HG02798 (cell line): ENCODE measurements around the gene GSTM2.
"Not testable (repeated sequence)": the region's sequence is repeated elsewhere in the genome, so short reads cannot be mapped to it uniquely, and the experiment has no call there.

Source experiments
- ATAC-seq: cut with Tn5 transposase; IDR thresholded peaks from one replicate; pipeline ENCODE4 v1.9.1; 2021; ENCODE audit warnings: mild to moderate bottlenecking; ENCODE audit not compliant: unreplicated experiment, poor library complexity

Gene GSTM2

DNA sequence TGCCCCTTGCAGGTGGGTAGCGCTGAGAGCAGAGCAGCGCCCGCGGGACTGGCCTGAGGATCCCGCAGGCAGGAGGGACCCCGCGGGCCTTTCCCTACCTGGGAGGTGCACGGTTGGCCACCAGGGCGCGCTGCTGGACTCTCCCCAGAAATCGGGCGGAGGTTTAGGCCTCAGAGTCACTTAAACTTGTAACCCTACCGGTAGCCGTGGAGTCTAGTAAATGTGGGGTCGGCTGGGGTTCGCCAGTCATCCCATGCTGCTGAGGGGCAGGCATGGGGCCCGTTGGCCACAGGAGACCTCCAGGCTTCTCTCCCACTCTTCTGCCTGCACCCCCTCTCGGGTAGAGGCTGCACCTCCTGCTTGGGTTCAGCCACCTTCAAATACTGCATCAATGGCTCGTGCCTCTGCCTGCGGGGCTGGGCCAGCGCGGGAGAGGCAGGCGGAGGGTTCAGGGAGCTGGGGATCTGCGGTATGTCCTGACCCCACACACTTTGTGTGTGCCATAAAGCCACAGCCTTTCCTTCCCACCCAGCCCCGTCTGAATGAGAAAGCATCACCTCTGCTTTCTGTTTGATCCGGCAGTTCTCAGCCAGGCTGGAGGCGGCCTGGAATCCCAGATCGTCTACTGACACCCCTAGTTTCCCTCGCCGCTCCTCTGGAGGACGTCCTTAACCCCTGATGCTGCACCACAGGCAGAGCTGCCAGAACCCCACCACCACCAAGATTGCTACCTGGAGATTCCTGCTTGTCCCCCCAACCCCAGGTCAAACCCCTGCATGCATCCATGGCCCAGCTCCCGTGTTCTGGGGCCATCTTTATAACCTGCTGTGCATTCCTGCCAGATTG, 24.2 kb upstream of the GSTM2 start:
- peak; percentile 80 for ATAC-seq

DNA sequence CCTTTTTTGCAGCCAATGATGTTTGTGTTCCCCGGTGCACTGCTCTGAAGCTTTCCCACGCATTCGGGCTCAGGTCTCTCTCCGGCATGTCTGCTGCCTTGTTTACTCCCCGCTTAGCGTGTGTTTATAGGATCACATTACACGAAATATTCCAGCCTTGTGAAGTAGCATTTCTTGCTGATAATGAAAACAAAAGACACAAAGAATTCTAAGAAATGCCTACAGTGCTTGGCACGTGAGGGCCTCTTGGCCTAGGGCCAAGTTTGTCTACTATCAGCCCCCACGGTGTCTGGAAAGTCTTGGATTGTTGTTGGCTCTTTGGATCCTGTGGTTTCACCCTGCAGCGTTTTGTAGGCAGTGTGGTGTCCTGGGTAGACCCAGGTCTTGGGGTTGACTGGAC, 23.2 kb upstream of the GSTM2 start:
- no peak for ATAC-seq

DNA sequence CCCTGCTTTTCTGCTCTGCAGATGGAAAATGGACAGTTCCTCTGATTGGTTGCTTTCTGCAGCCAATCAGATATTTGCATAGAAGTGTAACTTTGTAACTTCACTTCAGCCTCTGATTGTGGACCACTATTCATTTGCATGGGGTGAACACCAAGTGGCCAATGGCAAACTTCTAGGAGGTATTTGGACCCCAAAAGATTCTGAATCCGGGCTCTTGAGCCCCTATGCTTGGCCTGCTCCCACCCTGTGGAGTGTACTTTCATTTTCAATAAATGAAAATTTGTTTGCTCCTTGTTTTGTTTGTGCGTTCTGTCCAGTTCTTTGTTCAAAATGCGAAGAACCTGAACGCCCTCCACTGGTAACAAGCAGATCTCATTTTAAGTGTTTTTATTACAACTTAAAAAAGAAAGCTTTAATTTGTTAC, 18.4 kb upstream of the GSTM2 start:
- ATAC-seq, result no peak

DNA sequence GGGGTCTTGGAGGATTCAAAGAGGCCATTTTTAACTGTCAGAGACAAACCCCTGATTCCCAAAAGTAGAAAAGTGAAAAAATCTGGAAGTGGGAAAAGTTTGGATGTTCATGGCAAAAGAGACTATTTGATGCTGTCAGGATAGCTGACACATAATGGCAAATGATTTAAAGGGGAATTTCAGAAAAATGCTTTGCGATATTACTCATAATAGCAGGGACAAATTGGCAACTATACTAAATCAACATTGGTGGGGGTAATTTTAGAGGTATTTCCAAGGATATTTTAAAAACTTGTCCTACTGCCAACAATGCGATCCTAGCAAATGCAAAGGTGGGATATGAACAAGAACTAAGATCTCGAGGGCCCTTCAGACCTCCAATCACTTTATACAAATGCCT, 17.2 kb upstream of the GSTM2 start:
- ATAC-seq, result no peak

DNA sequence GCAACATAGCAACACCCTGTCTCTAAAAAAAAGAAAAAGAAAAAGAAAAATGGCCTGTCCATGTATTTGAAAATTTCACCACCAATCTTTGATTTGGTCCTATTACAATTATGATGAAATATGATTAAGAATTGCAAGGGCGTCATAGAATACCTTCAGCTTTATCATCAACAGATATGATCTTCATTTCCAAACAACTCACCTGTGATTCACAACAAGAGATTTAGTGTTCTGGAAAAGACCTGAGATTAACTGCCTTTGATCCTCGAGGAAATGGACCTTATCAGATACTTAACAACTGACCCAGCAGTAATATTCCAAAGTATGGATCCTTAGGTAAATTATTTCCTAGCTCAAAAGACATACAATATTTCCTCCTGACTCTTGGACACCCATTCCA, 15.5 kb upstream of the GSTM2 start:
- no peak for ATAC-seq

DNA sequence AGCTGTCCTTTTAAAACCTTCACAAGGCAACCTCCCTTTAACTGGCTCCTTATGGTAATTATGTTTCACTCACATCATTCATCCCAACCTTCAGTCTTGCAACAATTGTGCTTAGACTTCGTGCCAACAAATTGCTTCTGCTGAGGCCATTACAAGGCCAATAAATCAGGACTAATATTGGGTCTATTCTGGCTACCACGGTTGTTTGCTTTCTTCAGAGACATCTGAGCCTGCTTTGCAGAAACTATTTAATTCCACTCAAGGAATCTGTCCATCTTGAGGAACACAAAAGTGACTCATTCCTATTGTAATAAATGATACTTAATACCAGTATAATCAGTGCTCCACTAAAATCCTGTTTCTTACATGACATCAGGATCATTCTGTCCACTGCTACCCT, 14.6 kb upstream of the GSTM2 start:
- ATAC-seq, result no peak

DNA sequence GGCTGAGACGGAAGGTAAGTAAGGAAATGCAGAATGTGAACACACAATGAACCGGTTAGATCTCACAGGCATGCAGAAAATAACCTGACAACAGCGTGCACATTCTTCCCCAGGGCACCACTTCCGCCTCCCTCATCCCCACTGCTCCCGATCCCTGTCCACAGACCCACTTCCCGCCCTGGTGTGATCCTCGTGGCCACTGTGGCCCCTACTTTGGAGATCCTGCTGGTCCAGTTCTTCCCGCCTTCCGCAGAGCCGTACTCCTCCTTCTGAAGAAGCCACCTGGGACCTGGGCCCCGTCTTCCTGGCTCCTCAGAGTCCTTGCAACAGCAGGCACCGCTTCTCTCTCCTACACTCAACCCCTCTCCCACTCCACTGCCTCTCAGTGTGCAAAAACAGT, 13.3 kb upstream of the GSTM2 start:
- no peak for ATAC-seq

DNA sequence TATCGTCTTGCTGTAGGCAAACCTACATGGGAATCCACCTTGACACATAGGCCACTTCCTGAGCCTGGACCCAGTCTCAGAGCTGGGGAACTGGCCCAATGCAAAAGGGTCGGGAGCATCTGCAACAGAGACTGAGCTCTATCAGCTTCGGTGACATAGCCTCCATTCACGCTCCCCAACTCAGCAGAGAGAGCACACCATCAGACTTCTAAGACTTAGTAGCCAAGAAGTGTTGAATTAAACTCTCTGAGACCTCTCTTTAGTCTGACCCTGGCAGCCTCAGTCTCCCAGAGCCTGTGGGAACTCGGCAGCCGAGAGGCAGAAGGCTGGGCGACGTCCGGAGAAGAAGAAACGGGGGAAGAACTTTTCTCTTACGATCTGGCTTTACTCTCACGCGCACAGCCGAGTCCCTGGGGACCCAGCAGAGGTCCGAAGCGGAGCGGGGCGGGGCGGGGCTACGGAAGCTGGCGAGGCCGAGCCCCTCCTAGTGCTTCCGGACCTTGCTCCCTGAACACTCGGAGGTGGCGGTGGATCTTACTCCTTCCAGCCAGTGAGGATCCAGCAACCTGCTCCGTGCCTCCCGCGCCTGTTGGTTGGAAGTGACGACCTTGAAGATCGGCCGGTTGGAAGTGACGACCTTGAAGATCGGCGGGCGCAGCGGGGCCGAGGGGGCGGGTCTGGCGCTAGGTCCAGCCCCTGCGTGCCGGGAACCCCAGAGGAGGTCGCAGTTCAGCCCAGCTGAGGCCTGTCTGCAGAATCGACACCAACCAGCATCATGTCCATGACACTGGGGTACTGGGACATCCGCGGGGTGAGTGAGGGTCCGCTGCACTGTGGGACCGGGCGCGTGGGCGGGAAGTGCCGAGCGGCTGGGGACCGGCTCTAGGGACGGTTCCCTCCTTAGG, 12.0 kb upstream of the GSTM2 start, which contains the start of gene GSTM4:
Gene GSTM4, plus strand, starts transcription at position 485 of the 905 bp plus-strand sequence. Its CDS starts 291 bp downstream, at position 776.
- ATAC-seq, result peak; percentile 89

DNA sequence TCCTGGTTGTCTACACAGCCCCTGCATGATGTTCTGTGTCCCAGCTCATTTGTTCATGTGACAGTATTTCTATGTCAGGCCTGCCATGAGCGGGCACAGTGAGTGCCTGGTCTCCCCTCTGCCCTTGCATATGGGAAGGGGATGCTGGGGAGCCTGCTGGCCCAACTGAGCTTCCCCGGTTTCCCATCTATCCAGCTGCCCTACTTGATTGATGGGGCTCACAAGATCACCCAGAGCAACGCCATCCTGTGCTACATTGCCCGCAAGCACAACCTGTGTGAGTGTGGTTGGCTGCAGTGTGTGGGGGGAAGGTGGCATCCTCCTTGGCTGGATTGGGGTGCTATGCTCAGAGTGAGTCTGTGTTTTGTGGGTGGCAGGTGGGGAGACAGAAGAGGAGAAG, 10.5 kb upstream of the GSTM2 start:
- ATAC-seq, result no peak

DNA sequence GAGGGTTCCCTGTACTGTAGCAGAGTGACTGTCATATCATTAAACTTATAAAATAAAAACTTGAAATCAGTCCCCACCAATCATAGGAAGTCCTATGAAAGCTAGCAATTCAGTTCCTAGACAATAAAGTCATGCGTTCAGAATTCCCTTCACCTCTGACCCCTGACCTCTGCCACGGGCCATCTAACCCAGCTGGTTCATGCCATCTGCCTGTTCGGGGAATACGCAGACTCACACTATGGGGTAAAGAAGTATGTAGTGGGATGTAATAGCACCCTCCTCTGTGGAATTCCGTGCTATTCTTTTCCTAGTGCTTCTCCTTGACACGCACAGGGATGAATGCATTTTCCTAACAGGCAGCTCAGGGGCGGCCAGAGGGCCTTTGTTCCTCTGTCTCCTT, 9.9 kb upstream of the GSTM2 start:
- no peak for ATAC-seq

DNA sequence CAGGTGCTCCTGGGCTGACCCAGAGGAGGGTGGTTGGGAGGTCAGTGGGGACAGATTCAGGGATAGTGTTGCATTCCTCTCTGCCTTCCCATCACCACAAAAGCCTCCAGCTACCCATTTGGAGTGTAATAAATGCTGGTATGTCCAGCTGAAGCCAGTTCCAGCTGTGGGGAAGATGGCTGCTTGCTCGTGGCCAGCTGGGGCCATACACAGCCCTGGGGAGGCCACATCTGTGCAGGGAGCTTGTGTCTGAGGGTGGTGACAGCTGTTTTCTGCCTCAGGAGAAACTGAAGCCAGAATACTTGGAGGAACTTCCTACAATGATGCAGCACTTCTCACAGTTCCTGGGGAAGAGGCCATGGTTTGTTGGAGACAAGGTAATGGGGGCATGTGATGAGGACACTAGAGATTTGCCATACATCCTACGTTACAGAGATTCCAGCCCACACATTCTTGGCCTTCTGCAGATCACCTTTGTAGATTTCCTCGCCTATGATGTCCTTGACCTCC, 9.3 kb upstream of the GSTM2 start:
- ATAC-seq, result no peak

DNA sequence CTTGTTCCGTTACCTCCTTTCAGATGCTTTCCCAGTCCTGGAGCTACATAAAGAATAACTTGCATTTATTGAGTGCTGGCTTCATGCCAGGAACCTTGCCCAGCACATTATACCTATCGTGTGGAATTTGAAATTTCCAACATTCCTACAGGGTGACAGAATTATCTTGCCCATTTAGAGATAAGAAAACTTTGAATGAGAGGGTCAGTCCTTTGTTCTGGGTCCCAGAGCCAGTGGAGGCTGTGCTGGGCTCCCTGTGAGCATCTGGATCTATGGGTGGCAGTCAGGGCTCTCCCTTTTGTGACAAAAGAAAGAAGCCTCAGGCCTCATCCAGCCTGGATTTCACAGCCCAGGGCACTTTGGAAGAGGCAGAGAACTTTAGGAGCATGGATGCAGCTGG, 8.7 kb upstream of the GSTM2 start:
- ATAC-seq, result no peak

DNA sequence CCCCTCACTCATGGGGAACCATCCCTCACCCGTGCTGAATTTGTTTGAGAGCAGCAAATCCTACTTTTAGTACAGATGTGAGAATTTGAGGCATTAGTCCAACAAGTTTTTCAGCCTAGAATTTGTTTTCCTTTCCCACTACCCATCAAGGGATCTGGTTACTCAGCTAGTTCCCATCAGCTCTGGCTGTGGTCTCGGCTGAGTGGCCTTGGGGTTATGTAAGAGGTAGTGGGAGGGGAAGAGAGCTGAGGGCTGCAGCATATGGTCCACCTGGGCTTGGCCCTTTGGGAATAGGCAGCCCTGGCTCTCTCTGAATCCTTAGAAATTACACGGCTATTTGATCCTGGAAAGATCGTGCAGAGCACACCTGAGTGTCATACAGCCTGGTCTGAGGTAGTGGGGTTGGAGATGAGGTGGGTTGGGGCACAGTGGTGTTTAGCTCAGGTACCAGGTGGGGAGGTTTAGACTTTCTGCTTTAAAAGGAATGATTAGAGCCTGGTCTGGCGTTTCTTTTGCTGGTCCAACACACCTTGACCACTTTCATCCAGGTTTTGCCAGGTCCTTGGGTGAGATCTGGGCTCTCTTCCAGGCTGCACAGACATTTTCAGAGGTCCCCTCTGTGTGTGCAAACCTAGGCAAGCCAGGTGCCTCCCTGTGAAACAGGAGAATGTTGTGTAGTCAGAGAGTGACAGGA, 7.7 kb upstream of the GSTM2 start:
- ATAC-seq, result no peak

DNA sequence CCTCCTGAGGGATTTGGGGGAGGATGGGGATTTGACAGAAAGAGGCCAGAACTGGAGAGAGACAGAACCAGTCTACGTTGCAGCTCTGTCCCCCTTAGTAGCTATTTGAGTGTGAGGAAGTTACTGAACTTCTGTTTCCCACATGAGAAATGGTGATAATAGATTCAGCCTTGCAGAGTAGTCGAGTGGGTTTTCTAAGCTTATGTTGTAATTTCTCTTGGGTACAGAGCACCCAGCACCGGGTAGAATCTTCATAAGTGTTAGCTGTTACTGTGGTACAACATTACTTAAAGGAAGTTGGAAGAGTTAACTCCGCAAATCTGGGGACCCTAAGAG, 7.2 kb upstream of the GSTM2 start:
- ATAC-seq, result not testable (repeated sequence)

DNA sequence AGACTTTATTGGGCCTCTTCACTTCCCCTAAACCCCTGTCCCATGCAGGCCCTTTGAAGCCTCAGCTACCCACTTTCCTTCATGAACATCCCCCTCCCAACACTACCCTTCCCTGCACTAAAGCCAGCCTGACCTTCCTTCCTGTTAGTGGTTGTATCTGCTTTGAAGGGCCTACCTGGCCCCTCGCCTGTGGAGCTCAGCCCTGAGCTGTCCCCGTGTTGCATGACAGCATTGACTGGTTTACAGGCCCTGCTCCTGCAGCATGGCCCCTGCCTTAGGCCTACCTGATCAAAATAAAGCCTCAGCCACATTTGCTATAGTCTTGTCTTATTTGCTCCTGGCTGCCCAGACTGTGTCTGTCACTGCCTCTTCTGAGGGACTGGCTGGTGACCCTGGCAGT, 6.5 kb upstream of the GSTM2 start:
- no peak for ATAC-seq

DNA sequence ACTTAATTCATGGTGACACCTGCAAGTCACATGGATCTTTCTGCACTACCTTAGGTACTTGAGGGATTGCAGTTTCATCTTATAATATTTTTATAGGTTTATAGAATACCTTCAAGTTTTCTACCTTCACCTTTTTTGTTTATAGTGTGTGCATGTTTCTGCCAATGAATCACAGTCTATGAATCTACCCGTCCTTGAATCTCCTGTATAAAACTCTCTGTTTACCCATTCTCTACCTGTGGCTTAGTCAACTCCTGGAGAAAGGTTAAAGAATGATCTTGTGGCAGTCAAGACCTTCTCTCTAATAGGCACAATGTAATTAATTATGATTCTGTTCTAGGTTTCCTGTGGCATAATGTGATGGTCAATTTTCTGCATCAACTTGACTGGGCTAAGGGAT, 3.2 kb upstream of the GSTM2 start:
- no peak for ATAC-seq

DNA sequence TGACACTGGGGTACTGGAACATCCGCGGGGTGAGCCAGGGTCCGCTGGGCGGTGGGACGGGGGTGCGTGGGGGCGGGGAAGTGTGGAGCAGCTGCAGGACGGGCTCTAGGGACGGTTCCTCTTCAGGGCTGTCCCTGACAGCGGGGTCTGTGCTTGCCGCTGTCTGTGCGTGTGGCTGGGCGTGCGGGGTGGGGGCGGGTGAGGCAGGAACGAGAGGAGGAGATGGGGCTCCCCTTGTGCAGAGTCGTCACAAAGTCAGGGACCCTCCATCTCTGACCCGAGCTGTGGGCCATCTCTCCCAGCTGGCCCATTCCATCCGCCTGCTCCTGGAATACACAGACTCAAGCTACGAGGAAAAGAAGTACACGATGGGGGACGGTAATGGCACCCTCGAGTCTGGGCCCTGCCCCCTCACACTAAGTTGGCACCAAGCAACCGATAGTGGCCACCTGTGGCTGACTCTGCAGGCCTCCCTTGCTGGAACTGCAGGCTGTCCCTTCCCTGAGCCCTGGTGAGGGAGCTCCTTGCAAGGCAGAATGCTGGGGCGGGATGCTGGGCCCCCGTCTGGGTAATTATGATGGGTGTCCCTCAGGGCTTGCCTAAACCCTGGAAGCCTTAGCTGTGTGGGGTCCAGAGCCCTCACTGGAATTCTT, 392 bp downstream of the GSTM2 start:
- ATAC-seq, result no peak

DNA sequence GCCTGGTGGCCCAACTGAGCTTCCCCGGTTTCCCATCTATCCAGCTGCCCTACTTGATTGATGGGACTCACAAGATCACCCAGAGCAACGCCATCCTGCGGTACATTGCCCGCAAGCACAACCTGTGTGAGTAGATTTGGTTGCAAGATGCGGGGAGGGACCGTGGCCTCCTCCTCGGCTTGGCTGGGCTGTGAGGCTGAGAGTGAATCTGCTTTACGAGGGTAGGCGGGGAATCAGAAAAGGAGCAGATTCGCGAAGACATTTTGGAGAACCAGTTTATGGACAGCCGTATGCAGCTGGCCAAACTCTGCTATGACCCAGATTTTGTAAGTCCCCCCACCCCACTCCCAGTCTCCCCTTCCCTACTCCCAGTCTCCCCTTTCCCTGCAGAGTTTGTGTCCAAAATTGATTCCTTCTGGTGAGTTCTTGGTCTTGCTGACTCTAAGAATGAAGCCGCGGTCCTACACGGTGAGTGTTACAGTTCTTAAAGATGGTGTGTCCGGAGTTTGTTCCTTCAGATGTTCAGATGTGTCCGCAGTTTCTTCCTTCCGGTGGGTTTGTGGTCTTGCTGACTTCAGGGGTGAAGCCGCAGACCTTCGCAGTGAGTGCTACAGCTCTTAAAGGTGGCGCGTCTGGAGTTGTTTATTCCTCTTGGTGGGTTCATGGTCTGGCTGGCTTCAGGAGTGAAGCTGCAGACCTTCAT, 1.5 kb downstream of the GSTM2 start:
- no peak for ATAC-seq

DNA sequence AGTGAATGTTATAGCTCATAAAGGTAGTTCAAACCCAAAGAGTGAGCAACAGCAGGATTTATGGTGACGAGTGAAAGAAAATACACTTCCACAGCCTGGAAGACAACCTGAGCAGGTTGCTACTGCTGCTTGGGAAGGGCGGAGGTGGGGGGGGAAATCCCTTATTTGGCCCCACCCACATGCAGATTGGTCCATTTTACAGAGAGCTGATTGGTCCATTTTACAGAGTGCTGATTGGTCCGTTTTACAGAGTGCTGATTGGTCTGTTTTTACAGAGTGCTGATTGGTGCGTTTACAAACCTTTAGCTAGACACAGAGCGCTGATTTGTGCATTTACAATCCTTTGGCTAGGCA, 2.1 kb downstream of the GSTM2 start:
- ATAC-seq, result not testable (repeated sequence)

DNA sequence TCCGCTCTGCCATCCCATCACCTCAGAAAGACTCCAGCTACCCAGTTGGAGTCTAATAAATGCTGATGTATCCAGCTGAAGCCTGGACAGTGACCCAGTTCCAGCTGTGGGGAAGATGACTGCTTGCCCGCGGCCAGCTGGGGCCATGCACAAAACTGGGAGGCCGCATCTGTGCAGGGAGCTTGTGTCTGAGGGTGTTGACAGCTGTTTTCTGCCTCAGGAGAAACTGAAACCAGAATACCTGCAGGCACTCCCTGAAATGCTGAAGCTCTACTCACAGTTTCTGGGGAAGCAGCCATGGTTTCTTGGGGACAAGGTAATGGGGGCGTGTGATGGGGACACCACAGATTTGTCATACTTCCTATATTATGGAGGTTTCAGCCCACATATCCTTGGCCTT, 3.2 kb downstream of the GSTM2 start:
- no peak for ATAC-seq
